Umbilical cord (tissue), 2 donors: Measurements from ENCODE around the gene UBAC1. TPM values are rescaled to one million over a fixed set of nuclear protein-coding genes. Genes with fewer than 3 reads are reported as not detected.
"Not testable (repeated sequence)": the region's sequence is repeated elsewhere in the genome, so short reads cannot be mapped to it uniquely, and the experiment has no call there.

Experiments
- DNase-seq: peaks from one replicate; pipeline ENCODE4 v3.0.0-alpha.2; 2015; ENCODE audit warnings: low spot score
- total RNA-seq: library from RNA; depleted of rRNA; stranded (reverse); fragments of >200 nt; gene quantifications from one replicate; pipeline ENCODE4 v1.2.3, GENCODE V29; 2014; ENCODE audit warnings: low replicate concordance; ENCODE audit not compliant: insufficient read depth

UBAC1 gene
- total RNA-seq, 1 donor from 2014 or later: 29.1 TPM

GRCh38 chr9:135943604-135944003 lies 17.6 kb downstream of the UBAC1 start:
- DNase-seq: not testable (repeated sequence)

DNA sequence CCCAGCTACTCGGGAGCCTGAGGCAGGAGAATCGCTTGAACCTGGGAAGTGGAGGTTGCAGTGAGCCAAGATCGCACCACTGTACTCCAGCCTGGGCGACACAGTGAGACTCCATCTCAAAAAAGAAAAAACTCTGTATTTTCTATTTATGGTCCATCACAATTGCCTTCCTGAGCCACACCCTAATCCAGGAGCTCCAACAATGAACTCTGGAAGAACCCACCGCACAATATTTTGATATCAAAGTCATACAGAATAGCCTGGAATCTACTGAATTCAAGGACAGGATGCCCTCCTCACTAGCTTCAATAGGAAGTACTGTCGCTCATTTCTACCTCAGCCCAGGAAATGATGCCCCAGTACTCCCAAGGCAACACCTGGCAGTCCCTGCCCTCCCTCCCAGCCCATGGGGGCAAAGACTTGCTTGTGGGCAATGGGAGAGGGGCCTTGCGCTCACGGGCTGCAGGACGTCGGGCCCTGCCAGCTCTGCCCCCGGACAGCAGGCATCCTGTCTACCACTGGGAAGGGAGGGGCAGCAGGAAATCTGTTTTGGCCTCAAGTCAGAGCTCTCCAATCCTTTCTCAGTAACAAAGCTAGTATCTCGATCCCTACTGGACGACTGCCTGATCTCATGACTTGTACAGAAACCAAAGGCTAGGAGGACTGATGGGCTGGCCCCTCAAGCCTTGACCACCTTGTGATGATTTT lies 19.7 kb downstream of the UBAC1 start:
- no peak for DNase-seq

DNA sequence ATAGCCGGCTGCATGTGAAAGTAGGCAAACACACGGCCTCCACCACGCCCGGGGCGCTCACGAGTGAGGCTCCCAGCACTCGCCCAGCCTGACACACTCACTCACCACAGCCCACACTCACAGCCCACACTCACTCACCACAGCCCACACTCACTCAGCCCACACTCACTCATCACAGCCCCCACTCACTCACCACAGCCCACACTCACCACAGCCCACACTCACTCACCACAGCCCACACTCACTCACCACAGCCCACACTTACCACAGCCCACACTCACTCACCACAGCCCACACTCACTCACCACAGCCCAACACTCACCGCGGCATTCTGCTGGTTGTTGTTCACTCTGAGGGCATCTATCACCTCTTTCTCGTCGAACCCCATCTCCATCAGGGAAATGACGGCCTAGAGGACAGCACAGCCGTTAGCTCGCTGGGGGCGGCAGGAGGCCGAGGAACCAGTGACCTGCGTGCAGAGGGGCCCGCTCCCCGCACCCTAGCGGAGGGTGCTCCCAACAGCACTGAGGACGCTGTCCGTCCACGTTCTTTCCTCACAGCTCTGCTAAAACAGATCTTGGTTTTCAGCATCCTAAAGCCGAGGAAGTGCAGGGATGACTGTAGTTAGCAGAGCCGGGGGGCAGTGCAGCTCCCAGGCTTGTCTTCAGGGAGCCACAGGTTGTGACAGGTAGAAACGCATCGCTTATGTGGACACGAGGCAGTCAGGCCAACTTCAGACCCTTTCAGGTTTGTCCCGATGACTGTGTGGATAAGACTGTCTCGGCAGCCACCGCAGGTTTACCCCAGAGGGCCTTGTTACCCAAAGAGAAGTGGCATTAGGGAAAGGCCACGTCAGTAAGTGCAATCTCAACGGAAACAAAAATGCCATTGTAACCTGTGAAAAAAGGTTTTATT lies 21.6 kb downstream of the UBAC1 start:
- DNase-seq: no peak

GRCh38 chr9:135937521-135938489 lies 23.4 kb downstream of the UBAC1 start:
- no peak for DNase-seq

DNA sequence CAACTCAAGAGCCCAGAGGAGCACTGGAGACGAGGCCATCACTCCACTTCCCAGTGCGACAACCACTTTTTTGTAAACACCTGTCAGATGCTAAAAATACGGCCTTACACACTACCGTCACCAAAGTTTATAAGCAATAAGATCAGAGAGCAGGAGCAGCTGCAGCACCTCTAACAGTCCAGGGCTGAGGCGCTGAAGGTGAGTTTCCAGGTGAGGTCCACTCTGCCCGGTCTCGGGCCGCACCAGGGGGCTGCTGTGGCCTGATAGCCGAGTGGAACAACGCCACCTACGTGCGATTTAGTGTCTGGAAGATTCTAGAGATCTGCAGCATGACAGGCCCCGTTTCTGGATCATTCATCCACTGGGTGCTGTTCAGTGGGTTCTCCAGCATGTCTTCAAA lies 28.1 kb downstream of the UBAC1 start:
- DNase-seq: no peak

DNA sequence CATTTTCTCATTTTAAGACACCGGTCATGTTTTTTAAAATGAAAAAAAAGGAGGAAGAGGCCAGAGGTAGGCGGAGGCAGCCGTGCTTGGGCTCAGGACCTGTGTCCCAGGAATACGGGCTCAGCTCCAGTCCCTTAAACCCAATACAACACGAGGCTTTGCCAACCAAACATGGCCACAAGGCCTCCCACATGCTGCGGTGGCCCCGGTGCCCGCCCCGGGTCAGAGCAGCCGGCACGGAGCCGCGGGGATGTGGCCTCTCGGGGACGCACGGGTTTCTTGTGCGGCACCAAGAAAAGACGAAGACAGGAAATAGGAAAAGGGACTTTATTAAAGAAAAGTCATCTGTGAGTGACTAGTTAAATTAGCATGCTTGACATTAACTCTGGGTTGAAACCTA lies 28.5 kb downstream of the UBAC1 start:
- no peak for DNase-seq

- no peak for DNase-seq
Observed at GRCh38 chr9:135931349-135931820, 29.8 kb downstream of the UBAC1 start.

DNA sequence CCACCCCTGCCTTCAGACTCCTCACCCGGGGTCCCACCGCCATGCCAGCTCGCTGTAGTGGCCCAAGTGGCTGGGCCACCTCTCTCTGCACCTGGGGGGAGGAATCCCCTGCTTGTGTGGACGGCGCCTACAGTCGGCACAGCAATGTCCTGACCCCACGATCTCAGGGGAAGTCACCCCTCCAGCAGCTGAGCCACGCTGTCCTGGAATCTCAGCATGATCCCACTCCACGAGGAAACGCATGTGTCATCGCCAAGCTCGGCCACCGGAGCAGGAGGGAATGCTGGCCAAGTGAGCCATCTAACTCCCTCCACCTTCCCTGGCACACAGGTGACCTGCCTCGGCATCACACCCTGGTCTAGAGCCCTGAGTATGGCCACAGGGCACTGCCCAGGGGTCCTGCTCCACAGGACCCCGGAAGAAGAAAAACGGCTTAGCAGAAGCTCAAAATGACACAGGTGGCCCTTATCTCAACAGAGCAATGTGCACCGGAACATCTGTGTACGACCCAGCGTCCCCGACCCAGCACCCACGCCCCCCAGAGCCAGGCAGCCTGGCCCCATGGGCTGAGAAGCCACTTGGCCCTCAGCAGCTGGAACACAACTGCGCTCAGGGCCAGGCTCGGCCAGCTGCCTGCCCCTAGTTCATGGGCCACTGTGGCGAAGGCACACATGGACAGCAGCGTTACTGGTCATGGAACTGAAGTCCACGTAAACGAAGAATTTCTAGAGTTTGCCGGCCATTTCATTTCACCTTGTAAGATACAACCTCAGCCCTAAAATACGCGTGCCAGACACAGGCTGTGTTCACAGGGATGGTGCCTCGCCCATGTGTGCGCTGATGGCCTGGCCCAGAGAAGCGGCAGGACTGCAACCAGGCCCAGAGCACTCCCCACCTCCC lies 30.5 kb downstream of the UBAC1 start:
- no peak for DNase-seq

GRCh38 chr9:135929656-135930445 lies 31.3 kb downstream of the UBAC1 start:
- DNase-seq: no peak

DNA sequence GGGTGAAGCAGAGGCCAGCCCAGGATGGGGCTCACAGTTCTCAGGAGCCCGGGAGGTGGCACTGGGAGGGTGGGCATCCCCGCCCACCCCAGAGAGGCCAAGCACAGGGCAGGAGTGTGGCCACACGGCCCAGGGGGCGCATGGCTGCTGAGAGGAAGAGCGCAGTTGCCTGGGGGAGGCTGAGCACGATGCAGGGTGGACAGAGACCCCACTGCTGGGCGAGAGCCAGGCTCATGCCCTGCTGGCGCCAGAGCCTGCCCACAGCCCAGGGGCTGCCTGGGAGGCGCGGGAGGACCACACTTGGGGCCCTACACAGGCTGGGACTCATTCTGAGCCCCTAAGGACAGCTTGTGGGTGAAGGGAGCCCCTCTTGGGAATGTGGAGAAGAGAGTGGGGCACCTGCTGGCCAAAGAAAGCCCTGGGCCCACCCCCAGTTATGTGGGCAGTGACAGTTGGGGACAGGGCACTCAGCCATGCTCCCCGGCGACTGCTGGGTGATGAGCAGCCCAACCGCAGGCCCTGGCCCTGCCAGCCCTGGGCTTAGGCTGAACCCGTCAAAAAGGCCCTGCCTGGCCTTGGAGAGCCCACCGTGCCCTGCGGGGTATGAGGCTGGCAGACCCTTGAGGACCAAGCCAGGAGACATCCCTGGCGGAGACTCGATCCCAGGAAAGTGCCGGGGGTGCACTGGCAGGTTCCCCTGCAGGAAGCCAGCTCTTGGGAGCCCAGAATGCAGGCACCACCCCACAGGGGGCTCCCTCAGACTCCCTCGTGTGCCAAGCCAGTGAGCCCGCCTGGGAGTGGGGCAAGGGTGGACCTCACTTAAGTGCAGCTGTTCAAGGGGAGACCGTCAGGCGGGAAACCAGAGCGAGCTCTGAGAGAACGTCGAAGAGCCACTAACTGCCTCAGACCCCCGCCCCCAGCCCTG lies 32.2 kb downstream of the UBAC1 start:
- no peak for DNase-seq

- DNase-seq: no peak
Observed at GRCh38 chr9:135928074-135928730, 33.0 kb downstream of the UBAC1 start.

- no peak for DNase-seq
Observed at GRCh38 chr9:135927195-135928013, 33.8 kb downstream of the UBAC1 start.

- DNase-seq: no peak
Observed at GRCh38 chr9:135926402-135927194, 34.6 kb downstream of the UBAC1 start.

DNA sequence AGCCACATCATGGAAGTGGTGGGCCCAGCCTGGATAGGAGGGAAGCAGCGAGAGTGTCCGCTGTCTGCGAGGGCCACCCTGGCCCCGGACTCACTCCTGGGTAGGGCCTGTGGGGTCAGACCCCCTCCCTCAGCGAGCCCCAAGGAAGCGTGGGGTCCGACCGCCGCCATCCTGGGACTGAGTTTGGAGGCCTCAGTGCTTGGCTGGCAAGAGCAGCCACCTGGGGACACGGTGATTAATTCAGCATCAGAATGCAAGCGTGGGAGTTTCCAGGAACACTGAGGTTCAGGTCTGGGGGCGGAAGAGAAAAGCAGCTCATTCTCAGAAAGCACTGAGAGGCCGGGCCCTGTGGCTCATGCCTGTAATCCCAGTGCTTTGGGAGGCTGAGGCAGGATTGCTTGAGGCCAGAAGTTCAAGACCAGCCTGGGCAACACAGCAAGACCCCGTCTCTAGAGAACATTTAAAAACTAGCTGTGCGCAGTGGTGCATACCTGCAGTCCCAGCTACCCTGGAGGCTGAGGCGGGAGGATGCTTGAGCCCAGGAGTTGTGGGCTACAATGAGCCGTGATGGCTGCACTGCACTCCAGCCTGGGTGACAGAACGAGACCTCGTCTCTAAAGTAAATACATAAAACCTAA lies 35.6 kb downstream of the UBAC1 start:
- no peak for DNase-seq

DNA sequence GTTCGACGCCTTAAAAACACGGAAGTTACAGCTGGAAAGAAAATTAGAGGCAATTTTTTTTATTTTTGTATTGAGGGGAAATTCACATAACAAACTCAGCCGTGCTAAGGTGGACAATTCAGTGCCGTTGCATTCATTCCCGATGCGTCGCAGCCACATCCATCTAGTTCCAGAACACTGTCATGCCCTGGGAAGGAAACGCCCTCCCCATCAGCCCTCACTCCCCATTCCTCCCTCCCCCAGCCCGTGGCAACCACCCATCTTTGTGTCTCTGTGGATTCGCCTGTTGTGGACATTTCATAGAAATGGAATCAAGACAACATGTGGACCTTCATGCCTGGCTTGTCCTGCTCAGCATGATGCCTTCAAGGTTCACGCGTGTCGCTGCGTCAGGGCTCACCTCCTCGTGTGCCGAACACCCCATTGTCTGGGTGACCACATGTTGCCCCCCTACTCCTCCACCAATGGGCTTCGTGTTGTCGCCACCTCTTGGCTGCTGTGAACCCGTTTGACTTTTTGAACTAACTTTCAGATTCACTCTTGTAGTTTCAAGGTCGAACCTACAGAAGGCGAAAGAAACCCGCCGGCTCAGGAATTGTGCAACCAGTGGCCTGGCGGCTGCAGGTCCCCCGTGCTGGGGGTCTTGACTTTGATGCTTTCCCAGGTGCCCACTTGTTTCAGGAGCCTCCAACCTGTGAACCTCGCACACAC lies 36.4 kb downstream of the UBAC1 start:
- no peak for DNase-seq
